Astrocyte of the cerebellum (primary cell): ENCODE measurements around the gene TMEM130.
A peak's percentile ranks its signal among the peaks of the same experiment; 100 is the strongest.

ENCODE experiments used
- DNase-seq: peaks from one replicate; pipeline ENCODE4 v3.0.0-alpha.2; 2011; ENCODE audit warnings: low read depth
- H3K4me3 ChIP-seq: 2 replicates; pipeline ENCODE4 v1.5.1; 2011; ENCODE audit warnings: mild to moderate bottlenecking, low read depth, low read length, moderate library complexity
- CTCF ChIP-seq: IDR thresholded peaks from 2 replicates; pipeline ENCODE4 v1.5.1; 2012; ENCODE audit warnings: low read length, low read depth, moderate library complexity, mild to moderate bottlenecking; ENCODE audit errors: missing control alignments
- in situ Hi-C: cut with HindIII; loops from 2 replicates; pipeline ENCODE4 v1.10.0; 2017; ENCODE audit warnings: low sequenced_read_pairs

The TMEM130 gene

GRCh38 chr7:98816241-98816640 is 53.6 kb downstream of the TMEM130 start:
- in situ Hi-C loops: no loop called here
- H3K4me3 ChIP-seq: no peak overlapping the region
- no peak for DNase-seq
- no peak for TF ChIP-seq CTCF

GRCh38 chr7:98815313-98815712 is 54.5 kb downstream of the TMEM130 start:
- no peak for TF ChIP-seq CTCF
- no peak for DNase-seq
- in situ Hi-C loops: no loop called here
- H3K4me3 ChIP-seq: no peak overlapping the region

GRCh38 chr7:98811299-98811698 is 58.5 kb downstream of the TMEM130 start:
- in situ Hi-C loops: no loop called here
- DNase-seq: no peak
- TF ChIP-seq CTCF: no peak
- no peak overlapping the region for H3K4me3 ChIP-seq

GRCh38 chr7:98810153-98810802 is 59.5 kb downstream of the TMEM130 start:
- in situ Hi-C loops: no loop called here

GRCh38 chr7:98808751-98809460 is 60.9 kb downstream of the TMEM130 start:
- DNase-seq: no peak
- no peak overlapping the region for H3K4me3 ChIP-seq
- no peak for TF ChIP-seq CTCF
- in situ Hi-C loops: no loop called here

More at GRCh38 chr7:98810153-98810802, 59.5 kb downstream of the TMEM130 start:
- H3K4me3 ChIP-seq: no peak overlapping the region
- no peak for TF ChIP-seq CTCF
- DNase-seq: peak; percentile 87

GRCh38 chr7:98807068-98808048 is 62.5 kb downstream of the TMEM130 start:
- TF ChIP-seq CTCF: no peak
- DNase-seq: no peak
- no peak overlapping the region for H3K4me3 ChIP-seq
- in situ Hi-C loops: no loop called here
